HG02840 (cell line): ENCODE results near the gene ZNF609.

Experiments used
- ATAC-seq: cut with Tn5 transposase; IDR thresholded peaks from one replicate; pipeline ENCODE4 v1.9.1; 2021; ENCODE audit warnings: mild to moderate bottlenecking, moderate library complexity, moderate number of reproducible peaks; ENCODE audit not compliant: unreplicated experiment, low FRiP score

Gene ZNF609

GRCh38 chr15:64706011-64706911 lies 245.9 kb downstream of the ZNF609 start:
- ATAC-seq = no peak

- no peak for ATAC-seq
Measured at GRCh38 chr15:64710676-64711428, 250.5 kb downstream of the ZNF609 start.

- no peak for ATAC-seq
Measured at GRCh38 chr15:64712353-64712752, 252.0 kb downstream of the ZNF609 start.

GRCh38 chr15:64713592-64713991 lies 253.2 kb downstream of the ZNF609 start:
- ATAC-seq = no peak

- ATAC-seq = no peak
Measured at GRCh38 chr15:64716452-64716851, 256.1 kb downstream of the ZNF609 start.

- ATAC-seq = no peak
Measured at GRCh38 chr15:64717130-64717529, 256.8 kb downstream of the ZNF609 start.

GRCh38 chr15:64717735-64718495 lies 257.5 kb downstream of the ZNF609 start:
- no peak for ATAC-seq

- no peak for ATAC-seq
Measured at GRCh38 chr15:64720188-64720587, 259.8 kb downstream of the ZNF609 start.

- ATAC-seq = no peak
Measured at GRCh38 chr15:64730151-64730550, 269.8 kb downstream of the ZNF609 start.

GRCh38 chr15:64731012-64731804 lies 270.8 kb downstream of the ZNF609 start:
- no peak for ATAC-seq

GRCh38 chr15:64731805-64732151 lies 271.4 kb downstream of the ZNF609 start:
- no peak for ATAC-seq

- ATAC-seq = no peak
Measured at GRCh38 chr15:64732156-64732860, 271.9 kb downstream of the ZNF609 start.
